SK-N-MC (cell line): ENCODE measurements around the gene ZCRB1.
"Not testable (repeated sequence)": the region's sequence is repeated elsewhere in the genome, so short reads cannot be mapped to it uniquely, and the experiment has no call there.

ENCODE experiments used
- EZH2 ChIP-seq: fragments of 200-600 bp; sonication (generic); IDR thresholded peaks from one replicate; pipeline ENCODE4 v1.6.1; 2017; ENCODE audit warnings: antibody characterized with exemption
- POLR2AphosphoS5 ChIP-seq: IDR thresholded peaks from 2 replicates; pipeline ENCODE4 v1.6.1; 2012; ENCODE audit warnings: mild to moderate bottlenecking, low read depth, low read length, borderline replicate concordance

- TF ChIP-seq EZH2, POLR2AphosphoS5: not testable (repeated sequence)
Measured at GRCh38 chr12:42350021-42350407, 24.1 kb upstream of the ZCRB1 start.
